SK-N-SH treated with all-trans-retinoic acid at 6 μM for 48 hours (cell line): Measurements from ENCODE around the gene RAX2.

Experiments used
- ATAC-seq: fragments of 200-7000 bp; cut with Tn5 transposase; 3 replicates; pipeline ENCODE4 v1.9.1; 2020; ENCODE audit warnings: mild to moderate bottlenecking, moderate library complexity
- ARNTL ChIP-seq: fragments of 450-650 bp; formaldehyde crosslinking; IDR thresholded peaks from 2 replicates; pipeline ENCODE4 v1.5.0; 2020; ENCODE audit warnings: low read depth, mild to moderate bottlenecking, moderate library complexity, borderline replicate concordance
- BACH2 ChIP-seq: fragments of 250-450 bp; sonication (Bioruptor Pico); IDR thresholded peaks from 2 replicates; pipeline ENCODE4 v1.9.0; 2021; ENCODE audit warnings: mild to moderate bottlenecking, borderline replicate concordance
- CREB5 ChIP-seq: fragments of 250-450 bp; sonication (Bioruptor Pico); IDR thresholded peaks from 2 replicates; pipeline ENCODE4 v1.5.1; 2020; ENCODE audit warnings: low read depth, mild to moderate bottlenecking, moderate library complexity
- CSDC2 ChIP-seq: fragments of 250-450 bp; sonication (Bioruptor Pico); IDR thresholded peaks from 2 replicates; pipeline ENCODE4 v1.5.0; 2020; ENCODE audit warnings: mild to moderate bottlenecking, moderate library complexity
- ESRRG ChIP-seq: fragments of 250-450 bp; sonication (Bioruptor Pico); IDR thresholded peaks from 2 replicates; pipeline ENCODE4 v1.6.1; 2021; ENCODE audit warnings: mild to moderate bottlenecking
- ISL1 ChIP-seq: fragments of 250-450 bp; sonication (Bioruptor Pico); IDR thresholded peaks from 2 replicates; pipeline ENCODE4 v2.1.2; 2022; ENCODE audit warnings: mild to moderate bottlenecking, moderate library complexity
- OSR1 ChIP-seq: fragments of 250-450 bp; sonication (Bioruptor Pico); IDR thresholded peaks from 2 replicates; pipeline ENCODE4 v1.8.0; 2022; ENCODE audit warnings: moderate library complexity, mild to moderate bottlenecking, inconsistent platforms
- PATZ1 ChIP-seq: fragments of 250-450 bp; sonication (Bioruptor Pico); IDR thresholded peaks from 2 replicates; pipeline ENCODE4 v1.8.0; 2020; ENCODE audit warnings: mild to moderate bottlenecking, moderate library complexity, borderline replicate concordance
- PPARA ChIP-seq: fragments of 250-450 bp; sonication (Bioruptor Pico); IDR thresholded peaks from 2 replicates; pipeline ENCODE4 v1.5.0; 2020; ENCODE audit warnings: mild to moderate bottlenecking, borderline replicate concordance
- RARB ChIP-seq: fragments of 250-450 bp; sonication (Bioruptor Pico); IDR thresholded peaks from 2 replicates; pipeline ENCODE4 v1.8.0; 2021; ENCODE audit warnings: mild to moderate bottlenecking, moderate library complexity
- SNAI2 ChIP-seq: fragments of 250-450 bp; sonication (Bioruptor Pico); IDR thresholded peaks from 2 replicates; pipeline ENCODE4 v1.5.0; 2020; ENCODE audit warnings: mild to moderate bottlenecking, moderate library complexity
- TCF4 ChIP-seq: fragments of 250-450 bp; sonication (Bioruptor Pico); IDR thresholded peaks from 2 replicates; pipeline ENCODE4 v1.8.0; 2021; ENCODE audit warnings: mild to moderate bottlenecking, moderate library complexity, borderline replicate concordance
- TOX ChIP-seq: fragments of 250-450 bp; sonication (Bioruptor Pico); IDR thresholded peaks from 2 replicates; pipeline ENCODE4 v1.8.0; 2021; ENCODE audit warnings: mild to moderate bottlenecking, moderate library complexity, borderline replicate concordance
- ZC3H10 ChIP-seq: fragments of 250-450 bp; sonication (Bioruptor Pico); IDR thresholded peaks from 2 replicates; pipeline ENCODE4 v1.5.1; 2021; ENCODE audit warnings: mild to moderate bottlenecking, moderate library complexity
- ZFP3 ChIP-seq: fragments of 250-450 bp; sonication (Bioruptor Pico); IDR thresholded peaks from 2 replicates; pipeline ENCODE4 v1.5.0; 2020; ENCODE audit warnings: mild to moderate bottlenecking, moderate library complexity
- ZFP30 ChIP-seq: fragments of 450-650 bp; formaldehyde crosslinking; IDR thresholded peaks from 2 replicates; pipeline ENCODE4 v1.5.0; 2022; ENCODE audit warnings: mild to moderate bottlenecking, moderate library complexity
- ZNF565 ChIP-seq: fragments of 450-650 bp; formaldehyde crosslinking; conservative IDR thresholded peaks from 2 replicates; pipeline ENCODE4 v1.5.0; 2020; ENCODE audit warnings: low read depth, mild to moderate bottlenecking, moderate library complexity
- ZNF70 ChIP-seq: fragments of 450-650 bp; formaldehyde crosslinking; IDR thresholded peaks from 2 replicates; pipeline ENCODE4 v1.5.0; 2020; ENCODE audit warnings: mild to moderate bottlenecking, moderate library complexity
- ZNF8 ChIP-seq: fragments of 450-650 bp; formaldehyde crosslinking; IDR thresholded peaks from 2 replicates; pipeline ENCODE4 v1.5.0; 2020; ENCODE audit warnings: mild to moderate bottlenecking, moderate library complexity
- TF ChIP-seq, protein P1 (sequence below): fragments of 250-450 bp; sonication (Bioruptor Pico); IDR thresholded peaks from 2 replicates; pipeline ENCODE4 v1.5.1; 2021; ENCODE audit warnings: mild to moderate bottlenecking, moderate library complexity
- TF ChIP-seq, protein P2 (sequence below): fragments of 250-450 bp; sonication (Bioruptor Pico); IDR thresholded peaks from 2 replicates; pipeline ENCODE4 v1.8.0; 2021; ENCODE audit warnings: low read depth, mild to moderate bottlenecking, moderate library complexity, borderline replicate concordance
- TF ChIP-seq, protein P3 (sequence below): fragments of 250-450 bp; sonication (Bioruptor Pico); IDR thresholded peaks from 2 replicates; pipeline ENCODE4 v1.5.0; 2020; ENCODE audit warnings: mild to moderate bottlenecking, moderate library complexity

Gene RAX2

DNA sequence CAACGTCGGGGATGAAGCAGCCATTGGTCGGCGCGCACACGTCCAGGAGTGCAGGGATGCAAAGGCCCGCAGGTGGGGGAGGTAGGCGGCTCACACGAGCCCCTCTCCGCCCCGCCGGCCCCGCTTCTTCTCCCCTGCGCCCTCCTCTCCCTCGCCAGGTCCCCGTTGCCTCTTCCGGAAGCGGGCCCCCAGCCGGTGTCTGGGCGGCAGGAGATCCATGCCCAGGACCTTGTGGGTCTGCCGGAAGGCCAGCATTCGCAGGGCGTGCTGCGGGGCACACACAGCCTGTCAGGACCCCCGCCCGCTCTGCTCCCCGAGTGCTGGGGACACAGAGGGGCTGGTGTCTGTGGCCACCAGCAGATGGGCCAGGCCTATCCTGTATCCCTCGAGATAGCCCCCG is 33.8 kb upstream of the RAX2 start:
- TF ChIP-seq OSR1 (CRISPR knock-in tag) (no peak), ESRRG (no peak), PPARA (no peak)
- TF ChIP-seq, all 23 proteins: peak for 0
- ATAC-seq = no peak

DNA sequence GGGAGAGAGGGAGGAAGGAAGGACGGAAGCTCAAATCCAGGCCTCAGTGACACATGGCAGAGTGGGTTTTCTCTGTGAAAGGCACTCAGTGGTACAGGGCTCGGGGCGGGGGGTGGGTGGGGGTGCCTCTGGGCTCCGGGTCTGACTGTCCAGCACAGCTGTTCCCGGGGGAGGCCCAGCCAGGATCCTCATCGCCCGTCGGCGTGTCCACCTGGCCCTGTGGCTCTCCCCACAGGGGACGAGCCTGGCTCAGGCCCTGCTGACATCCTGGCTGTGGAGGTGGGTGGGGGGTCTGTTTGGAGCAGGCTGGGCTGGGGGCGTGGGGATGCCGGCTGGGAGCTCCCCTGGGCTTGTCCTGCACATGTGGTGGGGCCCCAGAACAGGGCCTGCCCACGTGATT is 32.4 kb upstream of the RAX2 start:
- TF ChIP-seq SNAI2 (CRISPR knock-in tag) (no peak), ISL1 (CRISPR knock-in tag) (no peak), BACH2 (CRISPR knock-in tag) (no peak)
- ATAC-seq = no peak

- TF ChIP-seq ISL1 (CRISPR knock-in tag) (no peak), ZFP3 (CRISPR knock-in tag) (no peak), OSR1 (CRISPR knock-in tag) (no peak), ARNTL (no peak), ZNF8 (no peak), ZC3H10 (no peak), ZFP30 (CRISPR knock-in tag) (no peak), RARB (CRISPR knock-in tag) (no peak), CSDC2 (CRISPR knock-in tag) (no peak), SNAI2 (CRISPR knock-in tag) (no peak), CREB5 (CRISPR knock-in tag) (no peak), ZNF565 (CRISPR knock-in tag) (no peak), ZNF70 (CRISPR knock-in tag) (no peak), PPARA (no peak)
- TF ChIP-seq, protein P1, sequence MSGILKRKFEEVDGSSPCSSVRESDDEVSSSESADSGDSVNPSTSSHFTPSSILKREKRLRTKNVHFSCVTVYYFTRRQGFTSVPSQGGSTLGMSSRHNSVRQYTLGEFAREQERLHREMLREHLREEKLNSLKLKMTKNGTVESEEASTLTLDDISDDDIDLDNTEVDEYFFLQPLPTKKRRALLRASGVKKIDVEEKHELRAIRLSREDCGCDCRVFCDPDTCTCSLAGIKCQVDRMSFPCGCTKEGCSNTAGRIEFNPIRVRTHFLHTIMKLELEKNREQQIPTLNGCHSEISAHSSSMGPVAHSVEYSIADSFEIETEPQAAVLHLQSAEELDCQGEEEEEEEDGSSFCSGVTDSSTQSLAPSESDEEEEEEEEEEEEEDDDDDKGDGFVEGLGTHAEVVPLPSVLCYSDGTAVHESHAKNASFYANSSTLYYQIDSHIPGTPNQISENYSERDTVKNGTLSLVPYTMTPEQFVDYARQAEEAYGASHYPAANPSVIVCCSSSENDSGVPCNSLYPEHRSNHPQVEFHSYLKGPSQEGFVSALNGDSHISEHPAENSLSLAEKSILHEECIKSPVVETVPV (CRISPR knock-in tag) = no peak
- TF ChIP-seq, protein P2, sequence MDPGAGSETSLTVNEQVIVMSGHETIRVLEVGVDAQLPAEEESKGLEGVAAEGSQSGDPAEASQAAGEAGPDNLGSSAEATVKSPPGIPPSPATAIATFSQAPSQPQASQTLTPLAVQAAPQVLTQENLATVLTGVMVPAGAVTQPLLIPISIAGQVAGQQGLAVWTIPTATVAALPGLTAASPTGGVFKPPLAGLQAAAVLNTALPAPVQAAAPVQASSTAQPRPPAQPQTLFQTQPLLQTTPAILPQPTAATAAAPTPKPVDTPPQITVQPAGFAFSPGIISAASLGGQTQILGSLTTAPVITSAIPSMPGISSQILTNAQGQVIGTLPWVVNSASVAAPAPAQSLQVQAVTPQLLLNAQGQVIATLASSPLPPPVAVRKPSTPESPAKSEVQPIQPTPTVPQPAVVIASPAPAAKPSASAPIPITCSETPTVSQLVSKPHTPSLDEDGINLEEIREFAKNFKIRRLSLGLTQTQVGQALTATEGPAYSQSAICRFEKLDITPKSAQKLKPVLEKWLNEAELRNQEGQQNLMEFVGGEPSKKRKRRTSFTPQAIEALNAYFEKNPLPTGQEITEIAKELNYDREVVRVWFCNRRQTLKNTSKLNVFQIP (CRISPR knock-in tag) = no peak
- TF ChIP-seq, protein P3, sequence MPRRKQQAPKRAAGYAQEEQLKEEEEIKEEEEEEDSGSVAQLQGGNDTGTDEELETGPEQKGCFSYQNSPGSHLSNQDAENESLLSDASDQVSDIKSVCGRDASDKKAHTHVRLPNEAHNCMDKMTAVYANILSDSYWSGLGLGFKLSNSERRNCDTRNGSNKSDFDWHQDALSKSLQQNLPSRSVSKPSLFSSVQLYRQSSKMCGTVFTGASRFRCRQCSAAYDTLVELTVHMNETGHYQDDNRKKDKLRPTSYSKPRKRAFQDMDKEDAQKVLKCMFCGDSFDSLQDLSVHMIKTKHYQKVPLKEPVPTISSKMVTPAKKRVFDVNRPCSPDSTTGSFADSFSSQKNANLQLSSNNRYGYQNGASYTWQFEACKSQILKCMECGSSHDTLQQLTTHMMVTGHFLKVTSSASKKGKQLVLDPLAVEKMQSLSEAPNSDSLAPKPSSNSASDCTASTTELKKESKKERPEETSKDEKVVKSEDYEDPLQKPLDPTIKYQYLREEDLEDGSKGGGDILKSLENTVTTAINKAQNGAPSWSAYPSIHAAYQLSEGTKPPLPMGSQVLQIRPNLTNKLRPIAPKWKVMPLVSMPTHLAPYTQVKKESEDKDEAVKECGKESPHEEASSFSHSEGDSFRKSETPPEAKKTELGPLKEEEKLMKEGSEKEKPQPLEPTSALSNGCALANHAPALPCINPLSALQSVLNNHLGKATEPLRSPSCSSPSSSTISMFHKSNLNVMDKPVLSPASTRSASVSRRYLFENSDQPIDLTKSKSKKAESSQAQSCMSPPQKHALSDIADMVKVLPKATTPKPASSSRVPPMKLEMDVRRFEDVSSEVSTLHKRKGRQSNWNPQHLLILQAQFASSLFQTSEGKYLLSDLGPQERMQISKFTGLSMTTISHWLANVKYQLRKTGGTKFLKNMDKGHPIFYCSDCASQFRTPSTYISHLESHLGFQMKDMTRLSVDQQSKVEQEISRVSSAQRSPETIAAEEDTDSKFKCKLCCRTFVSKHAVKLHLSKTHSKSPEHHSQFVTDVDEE (CRISPR knock-in tag) = no peak
- ATAC-seq = no peak
Measured at GRCh38 chr19:3803986-3804385, 32.0 kb upstream of the RAX2 start.

DNA sequence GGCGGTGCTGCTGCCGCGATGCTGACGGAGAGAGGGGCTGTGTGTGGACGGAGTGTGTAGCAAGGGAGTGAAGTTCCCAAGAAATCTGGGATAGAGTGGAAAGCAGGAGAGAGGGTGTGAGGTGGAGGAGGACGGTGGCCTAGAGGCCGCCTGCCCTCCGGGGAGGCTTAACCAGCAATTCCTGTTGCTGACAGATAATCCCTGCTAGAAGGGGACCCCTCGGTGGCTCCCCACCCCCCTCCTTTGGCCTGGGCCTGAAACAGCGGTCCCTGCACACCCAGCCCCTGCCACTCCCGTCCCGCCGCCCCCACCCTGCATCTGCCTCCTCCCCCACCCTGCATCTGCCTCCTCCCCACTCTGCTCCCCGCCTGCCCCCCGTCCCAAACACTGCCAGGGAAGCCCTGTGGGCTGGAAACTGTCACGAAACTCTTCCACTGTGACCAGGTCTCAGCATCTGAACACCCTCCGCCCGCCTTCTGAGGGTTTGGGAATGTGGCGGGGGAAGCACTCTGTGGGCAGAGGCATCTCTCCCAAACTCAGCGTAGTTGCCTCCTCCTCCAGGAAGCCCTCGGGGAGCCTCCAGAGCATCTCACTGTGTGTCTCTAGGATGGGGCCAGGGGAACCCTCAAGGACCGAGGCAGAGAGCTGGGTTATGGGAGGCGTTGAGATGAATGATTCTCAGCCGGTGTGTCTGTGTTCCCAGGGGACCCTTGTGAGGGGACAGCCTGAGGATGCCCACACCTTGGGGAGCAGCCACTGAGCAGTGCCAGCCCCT is 31.3 kb upstream of the RAX2 start:
- ATAC-seq = no peak
- TF ChIP-seq ISL1 (CRISPR knock-in tag) = no peak
- TF ChIP-seq CSDC2 (CRISPR knock-in tag) = no peak
- TF ChIP-seq ESRRG = no peak
- no peak for TF ChIP-seq ZNF565 (CRISPR knock-in tag)
- no peak for TF ChIP-seq ZNF8
- no peak for TF ChIP-seq OSR1 (CRISPR knock-in tag)
- TF ChIP-seq TCF4 = no peak
- no peak for TF ChIP-seq ZC3H10
- TF ChIP-seq, protein P1 (CRISPR knock-in tag) = no peak
- no peak for TF ChIP-seq ZNF70 (CRISPR knock-in tag)
- no peak for TF ChIP-seq TOX
- TF ChIP-seq PATZ1 = no peak
- no peak for TF ChIP-seq ZFP30 (CRISPR knock-in tag)
- TF ChIP-seq RARB (CRISPR knock-in tag) = no peak
- TF ChIP-seq, protein P3 (CRISPR knock-in tag) = no peak
